Activated T-helper 17 cell treated with anti-CD3 and anti-CD28 coated beads, Interleukin-2, amount 50 U/mL, for 72 hours (primary cell): ENCODE results near the gene CNKSR3. TPM values are rescaled to one million over a fixed set of nuclear protein-coding genes. Genes with fewer than 3 reads are reported as not detected.

Experiments
- ATAC-seq: fragments of 150-1000 bp; cut with Tn5 transposase; replicated peaks from 2 replicates; pipeline ENCODE4 v1.10.0; 2021; ENCODE audit warnings: mild to moderate bottlenecking, moderate library complexity
- H3K27ac Mint-ChIP-seq: one replicate; pipeline ENCODE4 v1.8.0; 2022; ENCODE audit warnings: mixed read lengths
- H3K27me3 Mint-ChIP-seq: one replicate; pipeline ENCODE4 v1.8.0; 2022; ENCODE audit warnings: mixed read lengths
- H3K36me3 Mint-ChIP-seq: one replicate; pipeline ENCODE4 v1.8.0; 2022; ENCODE audit warnings: low read depth, mild to moderate bottlenecking, mixed read lengths
- H3K4me1 Mint-ChIP-seq: one replicate; pipeline ENCODE4 v1.8.0; 2022; ENCODE audit warnings: mixed read lengths
- H3K4me3 Mint-ChIP-seq: one replicate; pipeline ENCODE4 v1.8.0; 2022; ENCODE audit warnings: mild to moderate bottlenecking, mixed read lengths
- H3K9me3 Mint-ChIP-seq: one replicate; pipeline ENCODE4 v1.8.0; 2022; ENCODE audit warnings: mixed read lengths
- total RNA-seq, 2 donors: library from RNA; stranded (reverse); gene quantifications; one replicate each; pipeline ENCODE4 v1.2.3, GENCODE V29; 2022

Gene CNKSR3
- total RNA-seq, 2 donors from 2014 or later, result 1.5 TPM; not detected in 1

GRCh38 chr6:154469306-154469935 is 41.1 kb downstream of the CNKSR3 start:
- Mint-ChIP-seq H3K27me3 (peaks cover 5% of the 10 kb centered on the region), H3K4me1 (no peaks in the 10 kb centered on the region), H3K9me3 (no peaks in the 10 kb centered on the region), H3K36me3 (no peaks in the 10 kb centered on the region), H3K4me3 (no peak overlapping the region), H3K27ac (no peak overlapping the region)
- ATAC-seq, result no peak

- no peaks in the 10 kb centered on the region for H3K4me1 Mint-ChIP-seq
- peaks cover 3% of the 10 kb centered on the region for H3K27me3 Mint-ChIP-seq
- no peak overlapping the region for H3K4me3 Mint-ChIP-seq
- H3K27ac Mint-ChIP-seq, result no peak overlapping the region
- no peaks in the 10 kb centered on the region for H3K36me3 Mint-ChIP-seq
- ATAC-seq, result no peak
- H3K9me3 Mint-ChIP-seq, result no peaks in the 10 kb centered on the region
Observed at GRCh38 chr6:154468760-154469159, 41.7 kb downstream of the CNKSR3 start.

GRCh38 chr6:154466971-154467679 is 43.4 kb downstream of the CNKSR3 start:
- no peaks in the 10 kb centered on the region for H3K36me3 Mint-ChIP-seq
- H3K4me3 Mint-ChIP-seq, result no peak overlapping the region
- no peak overlapping the region for H3K27ac Mint-ChIP-seq
- H3K4me1 Mint-ChIP-seq, result no peaks in the 10 kb centered on the region
- peaks cover 3% of the 10 kb centered on the region for H3K27me3 Mint-ChIP-seq
- no peaks in the 10 kb centered on the region for H3K9me3 Mint-ChIP-seq
- ATAC-seq, result no peak

- no peaks in the 10 kb centered on the region for H3K4me1 Mint-ChIP-seq
- no peak for ATAC-seq
- no peak overlapping the region for H3K4me3 Mint-ChIP-seq
- H3K27me3 Mint-ChIP-seq, result peaks cover 3% of the 10 kb centered on the region
- no peak overlapping the region for H3K27ac Mint-ChIP-seq
- no peaks in the 10 kb centered on the region for H3K36me3 Mint-ChIP-seq
- H3K9me3 Mint-ChIP-seq, result no peaks in the 10 kb centered on the region
Observed at GRCh38 chr6:154466139-154466538, 44.3 kb downstream of the CNKSR3 start.

- H3K27me3 Mint-ChIP-seq, result peaks cover 11% of the 10 kb centered on the region
- H3K27ac Mint-ChIP-seq, result no peak overlapping the region
- peaks cover 3% of the 10 kb centered on the region for H3K9me3 Mint-ChIP-seq
- ATAC-seq, result no peak
- no peak overlapping the region for H3K4me3 Mint-ChIP-seq
- no peaks in the 10 kb centered on the region for H3K36me3 Mint-ChIP-seq
- H3K4me1 Mint-ChIP-seq, result no peaks in the 10 kb centered on the region
Observed at GRCh38 chr6:154463573-154464419, 46.7 kb downstream of the CNKSR3 start.

- peaks cover 17% of the 10 kb centered on the region for H3K27me3 Mint-ChIP-seq
- peaks cover 5% of the 10 kb centered on the region for H3K4me1 Mint-ChIP-seq
- H3K36me3 Mint-ChIP-seq, result no peaks in the 10 kb centered on the region
- H3K9me3 Mint-ChIP-seq, result peaks cover 3% of the 10 kb centered on the region
- H3K27ac Mint-ChIP-seq, result no peak overlapping the region
- no peak overlapping the region for H3K4me3 Mint-ChIP-seq
- ATAC-seq, result no peak
Observed at GRCh38 chr6:154462425-154462824, 48.1 kb downstream of the CNKSR3 start.

GRCh38 chr6:154461348-154461747 is 49.1 kb downstream of the CNKSR3 start:
- peaks cover 3% of the 10 kb centered on the region for H3K9me3 Mint-ChIP-seq
- no peaks in the 10 kb centered on the region for H3K36me3 Mint-ChIP-seq
- H3K27me3 Mint-ChIP-seq, result peaks cover 17% of the 10 kb centered on the region
- H3K4me3 Mint-ChIP-seq, result no peak overlapping the region
- ATAC-seq, result no peak
- peaks cover 5% of the 10 kb centered on the region for H3K4me1 Mint-ChIP-seq
- H3K27ac Mint-ChIP-seq, result no peak overlapping the region

GRCh38 chr6:154460306-154461071 is 50.0 kb downstream of the CNKSR3 start:
- H3K9me3 Mint-ChIP-seq, result peaks cover 3% of the 10 kb centered on the region
- H3K36me3 Mint-ChIP-seq, result no peaks in the 10 kb centered on the region
- H3K27me3 Mint-ChIP-seq, result peaks cover 17% of the 10 kb centered on the region
- H3K27ac Mint-ChIP-seq, result no peak overlapping the region
- no peak overlapping the region for H3K4me3 Mint-ChIP-seq
- ATAC-seq, result no peak
- H3K4me1 Mint-ChIP-seq, result peaks cover 5% of the 10 kb centered on the region

GRCh38 chr6:154459513-154459912 is 51.0 kb downstream of the CNKSR3 start:
- H3K36me3 Mint-ChIP-seq, result no peaks in the 10 kb centered on the region
- H3K27ac Mint-ChIP-seq, result no peak overlapping the region
- H3K4me1 Mint-ChIP-seq, result peaks cover 5% of the 10 kb centered on the region
- no peak for ATAC-seq
- no peak overlapping the region for H3K4me3 Mint-ChIP-seq
- peaks cover 17% of the 10 kb centered on the region for H3K27me3 Mint-ChIP-seq
- peaks cover 3% of the 10 kb centered on the region for H3K9me3 Mint-ChIP-seq

GRCh38 chr6:154458565-154459470 is 51.7 kb downstream of the CNKSR3 start:
- Mint-ChIP-seq H3K27me3 (peaks cover 17% of the 10 kb centered on the region), H3K27ac (no peak overlapping the region), H3K4me1 (peaks cover 5% of the 10 kb centered on the region), H3K36me3 (no peaks in the 10 kb centered on the region), H3K9me3 (peaks cover 3% of the 10 kb centered on the region), H3K4me3 (no peak overlapping the region)
- no peak for ATAC-seq

GRCh38 chr6:154457881-154458284 is 52.6 kb downstream of the CNKSR3 start:
- Mint-ChIP-seq H3K27ac (no peak overlapping the region), H3K9me3 (peaks cover 3% of the 10 kb centered on the region), H3K27me3 (peaks cover 17% of the 10 kb centered on the region), H3K4me3 (no peak overlapping the region), H3K36me3 (no peaks in the 10 kb centered on the region), H3K4me1 (peaks cover 5% of the 10 kb centered on the region)
- no peak for ATAC-seq

- Mint-ChIP-seq H3K9me3 (peaks cover 3% of the 10 kb centered on the region), H3K4me1 (peaks cover 5% of the 10 kb centered on the region), H3K36me3 (no peaks in the 10 kb centered on the region), H3K4me3 (no peak overlapping the region), H3K27me3 (peaks cover 21% of the 10 kb centered on the region), H3K27ac (no peak overlapping the region)
- ATAC-seq, result no peak
Observed at GRCh38 chr6:154457046-154457713, 53.3 kb downstream of the CNKSR3 start.

- Mint-ChIP-seq H3K4me3 (no peak overlapping the region), H3K27me3 (peaks cover 8% of the 10 kb centered on the region), H3K9me3 (no peaks in the 10 kb centered on the region), H3K4me1 (peaks cover under 1% of the 10 kb centered on the region), H3K36me3 (no peaks in the 10 kb centered on the region), H3K27ac (no peak overlapping the region)
- ATAC-seq, result no peak
Observed at GRCh38 chr6:154453329-154453728, 57.2 kb downstream of the CNKSR3 start.
